A549 (cell line): Measurements from ENCODE around the gene LRRC7. TPM values are rescaled to one million over a fixed set of nuclear protein-coding genes. Genes with fewer than 3 reads are reported as not detected.

ENCODE experiments used
- ATAC-seq, 2 experiments: fragments of 200-7000 bp in 1 of 2; fragments of >200 bp in 1 of 2; cut with Nextera tagmentation in 1 of 2; cut with Tn5 transposase in 1 of 2; 3 replicates each; pipeline versions ENCODE4 v1.8.0 to v1.9.1; 2018 to 2020; ENCODE audit warnings: mild to moderate bottlenecking in 1 of 2, moderate library complexity in 1 of 2
- CTCF ChIA-PET: fragments of 300-600 bp; sonication (Branson Sonifier 250); formaldehyde crosslinking; extraction: SDS; loops from one replicate; lab custom pipeline; 2021; ENCODE audit warnings: antibody characterized with exemption, inconsistent platforms; lab: Yijun Ruan, JAX
- POLR2A ChIA-PET: fragments of 350-600 bp; formaldehyde crosslinking; extraction: SDS; loops from one replicate; lab custom pipeline; 2021; ENCODE audit warnings: antibody characterized with exemption, inconsistent platforms; lab: Yijun Ruan, JAX
- DNase-seq, 2 experiments: peaks; one replicate each; pipeline versions ENCODE4 v3.0.0 to v3.0.0-alpha.2; 2011 to 2016; ENCODE audit warnings: low read depth in 1 of 2, low spot score in 1 of 2
- FAIRE-seq: peaks from 2 replicates; lab custom pipeline; 2011; peaks lifted over from hg19 to GRCh38; lab: Jason Lieb, UNC
- H3K27ac ChIP-seq, 2 experiments: fragments of >200 bp; sonication (Bioruptor Twin); formaldehyde crosslinking; 3 replicates each; pipeline ENCODE4 v1.5.1; 2016 to 2017
- H3K4me1 ChIP-seq: fragments of >200 bp; sonication (Bioruptor Twin); formaldehyde crosslinking; 3 replicates; pipeline ENCODE4 v1.6.1; 2016
- H3K4me2 ChIP-seq: fragments of >200 bp; sonication (Bioruptor Twin); formaldehyde crosslinking; 3 replicates; pipeline ENCODE4 v1.6.1; 2016
- H3K4me3 ChIP-seq: fragments of >200 bp; sonication (Bioruptor Twin); formaldehyde crosslinking; 3 replicates; pipeline ENCODE4 v1.5.1; 2016
- H3K9me3 ChIP-seq: fragments of >200 bp; sonication (Bioruptor Twin); formaldehyde crosslinking; 3 replicates; pipeline ENCODE4 v1.6.1; 2016
- CBX8 ChIP-seq: fragments of 200-600 bp; sonication (generic); IDR thresholded peaks from 2 replicates; pipeline ENCODE4 v1.6.1; 2016
- CEBPB ChIP-seq, 2 experiments: fragments of >200 bp in 1 of 2; sonication (Bioruptor Twin) in 1 of 2; formaldehyde crosslinking in 1 of 2; IDR thresholded peaks; 2 replicates each; pipeline ENCODE4 v1.6.1; 2012 to 2016
- CHD2 ChIP-seq: fragments of 150-350 bp; IDR thresholded peaks from 2 replicates; pipeline ENCODE4 v1.6.1; 2014; ENCODE audit warnings: low read length; ENCODE audit not compliant: partially characterized antibody
- CHD4 ChIP-seq: fragments of 200-600 bp; sonication (generic); IDR thresholded peaks from 2 replicates; pipeline ENCODE4 v1.6.1; 2016; ENCODE audit warnings: antibody characterized with exemption, mild to moderate bottlenecking, borderline replicate concordance
- EHF ChIP-seq: fragments of 250-450 bp; sonication (Bioruptor Pico); IDR thresholded peaks from 2 replicates; pipeline ENCODE4 v1.5.0; 2020; ENCODE audit warnings: mild to moderate bottlenecking
- FOSL2 ChIP-seq, 2 experiments: fragments of 450-650 bp in 1 of 2; fragments of >200 bp in 1 of 2; sonication (Bioruptor Twin) in 1 of 2; formaldehyde crosslinking; IDR thresholded peaks; 2 replicates each; pipeline versions ENCODE4 v1.5.0 to v1.6.1; 2016 to 2020; ENCODE audit warnings: mild to moderate bottlenecking in 1 of 2, moderate library complexity in 1 of 2
- HEYL ChIP-seq: fragments of 250-450 bp; sonication (Bioruptor Pico); IDR thresholded peaks from 2 replicates; pipeline ENCODE4 v1.8.0; 2021; ENCODE audit warnings: mild to moderate bottlenecking, moderate library complexity
- HOXB5 ChIP-seq: fragments of 250-450 bp; sonication (Bioruptor Pico); IDR thresholded peaks from 2 replicates; pipeline ENCODE4 v1.5.0; 2020; ENCODE audit warnings: mild to moderate bottlenecking, moderate library complexity
- JUN ChIP-seq, 2 experiments: fragments of >200 bp; sonication (Bioruptor Twin); formaldehyde crosslinking; IDR thresholded peaks; 2 replicates in 1 of 2; 3 replicates in 1 of 2; pipeline ENCODE4 v1.6.1; 2016 to 2017
- KDM5A ChIP-seq: fragments of 200-600 bp; sonication (generic); IDR thresholded peaks from 2 replicates; pipeline ENCODE4 v1.6.1; 2016; ENCODE audit warnings: antibody characterized with exemption, mild to moderate bottlenecking
- MAFK ChIP-seq: fragments of 450-650 bp; IDR thresholded peaks from 2 replicates; pipeline ENCODE4 v1.6.1; 2014; ENCODE audit not compliant: partially characterized antibody
- MAZ ChIP-seq: fragments of 150-350 bp; IDR thresholded peaks from 2 replicates; pipeline ENCODE4 v1.6.1; 2014; ENCODE audit warnings: antibody characterized with exemption, low read depth, low read length, borderline replicate concordance
- NFE2L2 ChIP-seq: fragments of 150-350 bp; conservative IDR thresholded peaks from 2 replicates; pipeline ENCODE4 v1.6.1; 2014; ENCODE audit warnings: low read length
- NPAS2 ChIP-seq: fragments of 250-450 bp; sonication (Bioruptor Pico); IDR thresholded peaks from 2 replicates; pipeline ENCODE4 v1.8.0; 2022; ENCODE audit warnings: mild to moderate bottlenecking, moderate library complexity, borderline replicate concordance
- RARB ChIP-seq: fragments of 250-450 bp; sonication (Bioruptor Pico); IDR thresholded peaks from 2 replicates; pipeline ENCODE4 v1.8.0; 2021; ENCODE audit warnings: mild to moderate bottlenecking, moderate library complexity
- RCOR1 ChIP-seq: fragments of 150-350 bp; IDR thresholded peaks from 2 replicates; pipeline ENCODE4 v1.6.1; 2014; ENCODE audit warnings: antibody characterized with exemption, low read length, low read depth
- RFX5 ChIP-seq: fragments of 450-650 bp; IDR thresholded peaks from 2 replicates; pipeline ENCODE4 v1.7.1; 2014; ENCODE audit warnings: antibody characterized with exemption, mild to moderate bottlenecking, moderate library complexity
- RNF2 ChIP-seq: fragments of 200-600 bp; sonication (generic); IDR thresholded peaks from 2 replicates; pipeline ENCODE4 v1.6.1; 2016; ENCODE audit warnings: low read depth, mild to moderate bottlenecking, antibody characterized with exemption, moderate library complexity, borderline replicate concordance
- SMC3 ChIP-seq: fragments of >200 bp; sonication (Bioruptor Twin); formaldehyde crosslinking; IDR thresholded peaks from 3 replicates; pipeline ENCODE4 v1.6.1; 2018; ENCODE audit warnings: inconsistent platforms
- TP53 ChIP-seq: fragments of 250-450 bp; sonication (Bioruptor Pico); IDR thresholded peaks from 2 replicates; pipeline ENCODE4 v1.5.0; 2021; ENCODE audit warnings: mild to moderate bottlenecking, moderate library complexity
- ZC3H11A ChIP-seq: fragments of 450-650 bp; IDR thresholded peaks from 2 replicates; pipeline ENCODE4 v1.6.1; 2014; ENCODE audit warnings: antibody characterized with exemption, mild to moderate bottlenecking
- ZNF302 ChIP-seq: fragments of 250-450 bp; sonication (Bioruptor Pico); IDR thresholded peaks from 2 replicates; pipeline ENCODE4 v1.9.0; 2021; ENCODE audit warnings: inconsistent platforms, mild to moderate bottlenecking, moderate library complexity
- WGBS: methylation state at CpG from one replicate; pipeline ENCODE4 v1.1.6; 2017; ENCODE audit errors: missing lambda C conversion rate; 5-methylcytosine and 5-hydroxymethylcytosine counted together
- polyA plus RNA-seq, 4 experiments: library from polyadenylated mRNA; depleted of rRNA in 3 of 4; stranded (reverse); fragments of >200 nt; fragmentation: RNase III in 1 of 4; extraction: RNeasy Plus Mini Kit Qiagen cat#74134 plus additional on column Dnase treatment in 1 of 4; gene quantifications; 2 replicates in 3 of 4; 3 replicates in 1 of 4; pipeline ENCODE4 v1.2.3, GENCODE V29; 2011 to 2017
- TF ChIP-seq, protein P1 (sequence below): fragments of 250-450 bp; sonication (Bioruptor Pico); IDR thresholded peaks from 2 replicates; pipeline ENCODE4 v1.5.0; 2021; ENCODE audit warnings: mild to moderate bottlenecking, moderate library complexity, borderline replicate concordance
- TF ChIP-seq, protein P2 (sequence below): IDR thresholded peaks from 2 replicates; pipeline ENCODE4 v1.6.1; 2012
- TF ChIP-seq, protein P3 (sequence below): IDR thresholded peaks from 2 replicates; pipeline ENCODE4 v1.6.1; 2012

LRRC7 gene
- polyA plus RNA-seq, 2 of the 4 experiments (the other 2 are of a cell fraction), result not detected

DNA sequence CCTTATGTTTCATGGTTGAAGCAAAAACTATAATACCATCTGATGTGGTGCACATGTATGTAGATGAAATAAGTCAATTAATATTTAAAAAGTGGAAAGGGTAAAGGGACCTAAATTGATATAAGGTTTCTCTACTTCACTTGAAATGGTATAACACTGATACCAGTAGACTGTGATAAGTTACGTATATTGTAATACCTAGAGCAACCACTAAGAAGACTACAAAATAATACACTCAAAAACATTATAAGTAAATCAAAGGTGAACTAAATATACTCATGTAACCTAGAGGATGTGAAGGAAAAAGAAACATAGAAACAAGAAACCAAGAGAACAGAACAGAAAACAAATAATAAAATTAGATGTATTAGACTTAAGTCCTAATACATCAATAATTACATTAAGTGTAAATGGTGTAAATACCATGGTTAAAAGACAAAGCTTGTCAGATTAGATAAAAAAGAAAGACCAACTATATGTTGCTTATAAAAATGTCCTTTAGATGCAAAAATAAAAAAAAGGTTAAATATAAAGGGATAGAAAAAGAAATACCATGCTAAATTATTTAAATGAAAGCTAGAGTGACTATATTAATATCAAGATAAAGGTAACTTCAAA is 118.8 kb downstream of the LRRC7 start:
- Histone ChIP-seq H3K9me3 (no peaks in the 10 kb centered on the region), H3K4me2 (no peak overlapping the region), H3K4me3 (no peak overlapping the region), H3K4me1 (no peaks in the 10 kb centered on the region), H3K27ac (no peak overlapping the region)
- no peak for FAIRE-seq
- CTCF ChIA-PET, result no interaction called here
- WGBS, result 6% methylated on average over 1 of the region's 1 CpG
- TF ChIP-seq, protein P1, sequence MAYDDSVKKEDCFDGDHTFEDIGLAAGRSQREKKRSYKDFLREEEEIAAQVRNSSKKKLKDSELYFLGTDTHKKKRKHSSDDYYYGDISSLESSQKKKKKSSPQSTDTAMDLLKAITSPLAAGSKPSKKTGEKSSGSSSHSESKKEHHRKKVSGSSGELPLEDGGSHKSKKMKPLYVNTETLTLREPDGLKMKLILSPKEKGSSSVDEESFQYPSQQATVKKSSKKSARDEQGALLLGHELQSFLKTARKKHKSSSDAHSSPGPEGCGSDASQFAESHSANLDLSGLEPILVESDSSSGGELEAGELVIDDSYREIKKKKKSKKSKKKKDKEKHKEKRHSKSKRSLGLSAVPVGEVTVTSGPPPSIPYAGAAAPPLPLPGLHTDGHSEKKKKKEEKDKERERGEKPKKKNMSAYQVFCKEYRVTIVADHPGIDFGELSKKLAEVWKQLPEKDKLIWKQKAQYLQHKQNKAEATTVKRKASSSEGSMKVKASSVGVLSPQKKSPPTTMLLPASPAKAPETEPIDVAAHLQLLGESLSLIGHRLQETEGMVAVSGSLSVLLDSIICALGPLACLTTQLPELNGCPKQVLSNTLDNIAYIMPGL (CRISPR knock-in tag), result no peak
- TF ChIP-seq, protein P2, sequence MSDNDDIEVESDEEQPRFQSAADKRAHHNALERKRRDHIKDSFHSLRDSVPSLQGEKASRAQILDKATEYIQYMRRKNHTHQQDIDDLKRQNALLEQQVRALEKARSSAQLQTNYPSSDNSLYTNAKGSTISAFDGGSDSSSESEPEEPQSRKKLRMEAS, result no peak
- TF ChIP-seq CHD2, result no peak
- TF ChIP-seq NFE2L2, result no peak
- TF ChIP-seq EHF (CRISPR knock-in tag), result no peak
- TF ChIP-seq JUN (IDR thresholded peaks at IDR 0.05), result no peak
- TF ChIP-seq MAFK, result no peak
- no peak for TF ChIP-seq CEBPB (IDR thresholded peaks at IDR 0.05)
- TF ChIP-seq, protein P3, sequence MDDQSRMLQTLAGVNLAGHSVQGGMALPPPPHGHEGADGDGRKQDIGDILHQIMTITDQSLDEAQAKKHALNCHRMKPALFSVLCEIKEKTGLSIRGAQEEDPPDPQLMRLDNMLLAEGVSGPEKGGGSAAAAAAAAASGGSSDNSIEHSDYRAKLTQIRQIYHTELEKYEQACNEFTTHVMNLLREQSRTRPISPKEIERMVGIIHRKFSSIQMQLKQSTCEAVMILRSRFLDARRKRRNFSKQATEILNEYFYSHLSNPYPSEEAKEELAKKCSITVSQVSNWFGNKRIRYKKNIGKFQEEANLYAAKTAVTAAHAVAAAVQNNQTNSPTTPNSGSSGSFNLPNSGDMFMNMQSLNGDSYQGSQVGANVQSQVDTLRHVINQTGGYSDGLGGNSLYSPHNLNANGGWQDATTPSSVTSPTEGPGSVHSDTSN, result no peak
- no peak for TF ChIP-seq ZC3H11A
- no peak for TF ChIP-seq RFX5
- no peak for TF ChIP-seq TP53 (CRISPR knock-in tag)
- no peak for TF ChIP-seq CBX8
- no peak for TF ChIP-seq MAZ
- TF ChIP-seq HOXB5 (CRISPR knock-in tag), result no peak
- no peak for TF ChIP-seq RCOR1
- no peak for TF ChIP-seq KDM5A
- no peak for TF ChIP-seq FOSL2 (IDR thresholded peaks at IDR 0.05)
- TF ChIP-seq FOSL2 (CRISPR knock-in tag; IDR thresholded peaks at IDR 0.05), result no peak
- TF ChIP-seq ZNF302, result no peak
- DNase-seq, result no peak
- no peak for ATAC-seq
- POLR2A ChIA-PET, result no interaction called here

DNA sequence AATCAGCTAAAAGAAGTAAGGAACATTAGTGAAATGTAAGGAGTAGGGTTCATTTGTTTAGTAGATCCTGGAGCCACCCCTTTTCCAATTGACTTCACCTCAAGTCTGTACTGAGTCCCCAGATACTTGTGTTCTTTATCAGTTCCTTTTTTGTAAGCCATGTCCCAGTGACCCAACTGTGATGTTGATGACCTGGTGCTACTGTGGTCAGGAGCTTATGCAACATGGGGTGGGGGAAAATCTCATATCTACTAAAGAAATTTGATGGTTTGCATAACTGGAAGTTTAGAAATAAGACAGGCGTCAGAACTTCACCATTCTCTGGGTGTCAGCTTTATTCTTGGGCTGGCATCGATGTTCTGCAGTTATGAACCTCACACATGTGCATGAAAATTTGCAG is 120.5 kb downstream of the LRRC7 start:
- ATAC-seq (no peak), DNase-seq (no peak), FAIRE-seq (no peak)
- Histone ChIP-seq H3K9me3 (no peaks in the 10 kb centered on the region), H3K4me3 (no peak overlapping the region), H3K4me2 (no peak overlapping the region)
- TF ChIP-seq SMC3 (no peak), RNF2 (no peak), NPAS2 (CRISPR knock-in tag) (no peak), CHD4 (no peak), HEYL (CRISPR knock-in tag) (no peak), RCOR1 (no peak), RARB (CRISPR knock-in tag) (no peak), TP53 (CRISPR knock-in tag) (no peak)
- TF ChIP-seq, all 56 proteins: peak for 0
- CTCF ChIA-PET, result interaction anchor here (0.6 kb wide), 1 partner anchor 37 kb away, joined by 3 read pairs; no protein-coding TSS in a partner anchor
- POLR2A ChIA-PET, result no interaction called here
- 0% methylated on average over 2 of the region's 2 CpGs for WGBS
- Histone ChIP-seq H3K27ac (no peak overlapping the region), H3K4me1 (no peaks in the 10 kb centered on the region)
